DOHH2 (cell line): ENCODE data around the gene KIF26B.

Source experiments
- H3F3A ChIP-seq: fragments of 200-600 bp; sonication (generic), shearing (Covaris generic); 2 replicates; pipeline ENCODE4 v1.6.0; 2016; ENCODE audit warnings: antibody characterized with exemption, mild to moderate bottlenecking; ENCODE audit not compliant: control insufficient read depth, insufficient read depth
- H3K27ac ChIP-seq: fragments of 200-600 bp; sonication (generic); 2 replicates; pipeline ENCODE4 v1.5.1; 2014; ENCODE audit warnings: low read depth, mild to moderate bottlenecking, low read length, moderate library complexity
- H3K27me3 ChIP-seq: fragments of 200-600 bp; sonication (generic); 2 replicates; pipeline ENCODE4 v1.6.1; 2014; ENCODE audit warnings: mild to moderate bottlenecking, low read length, mixed read lengths; ENCODE audit not compliant: control insufficient read depth
- H3K36me3 ChIP-seq: fragments of 200-600 bp; sonication (generic); 2 replicates; pipeline ENCODE4 v1.6.1; 2014; ENCODE audit warnings: mild to moderate bottlenecking, low read length, moderate library complexity, mixed read lengths; ENCODE audit not compliant: control insufficient read depth
- H3K4me1 ChIP-seq: fragments of 200-600 bp; sonication (generic); 2 replicates; pipeline ENCODE4 v1.6.1; 2014; ENCODE audit warnings: mild to moderate bottlenecking, low read length, mixed read lengths; ENCODE audit not compliant: control insufficient read depth
- H3K4me2 ChIP-seq: fragments of 200-600 bp; sonication (generic); 2 replicates; pipeline ENCODE4 v1.6.0; 2014; ENCODE audit warnings: mild to moderate bottlenecking, low read length, moderate library complexity
- H3K4me3 ChIP-seq: fragments of 200-600 bp; sonication (generic); 2 replicates; pipeline ENCODE4 v1.5.1; 2014; ENCODE audit warnings: mild to moderate bottlenecking, low read length, mixed read lengths
- H3K79me2 ChIP-seq: fragments of 200-600 bp; sonication (generic); 2 replicates; pipeline ENCODE4 v1.6.1; 2014; ENCODE audit warnings: mild to moderate bottlenecking, low read length, mixed read lengths; ENCODE audit not compliant: control insufficient read depth
- H3K9me2 ChIP-seq: fragments of 200-600 bp; sonication (generic); replicated peaks from 2 replicates; pipeline ENCODE4 v1.6.1; 2014; ENCODE audit warnings: mild to moderate bottlenecking, low read length, mixed read lengths; ENCODE audit not compliant: control insufficient read depth
- H3K9me3 ChIP-seq: fragments of 200-600 bp; sonication (generic); 2 replicates; pipeline ENCODE4 v1.6.1; 2014; ENCODE audit warnings: antibody characterized with exemption, low read length, mixed read lengths; ENCODE audit not compliant: control insufficient read depth, insufficient read depth
- H4K20me1 ChIP-seq: fragments of 200-600 bp; sonication (generic); 2 replicates; pipeline ENCODE4 v1.6.0; 2014; ENCODE audit warnings: low read depth, mild to moderate bottlenecking, antibody characterized with exemption, low read length, moderate library complexity; ENCODE audit not compliant: control insufficient read depth, insufficient read depth
- CTCF ChIP-seq: fragments of 200-600 bp; sonication (generic); IDR thresholded peaks from one replicate; pipeline ENCODE4 v1.5.1; 2014; ENCODE audit warnings: antibody characterized with exemption, mild to moderate bottlenecking, low read depth, low read length; ENCODE audit not compliant: poor library complexity, severe bottlenecking
- EZH2phosphoT487 ChIP-seq: fragments of 200-600 bp; sonication (generic); IDR thresholded peaks from 2 replicates; pipeline ENCODE4 v1.6.1; 2017; ENCODE audit warnings: borderline replicate concordance, mild to moderate bottlenecking, antibody characterized with exemption, low read length, moderate library complexity, mixed read lengths

KIF26B gene

GRCh38 chr1:245416781-245417180 lies 262.0 kb downstream of the KIF26B start:
- Histone ChIP-seq H3K27me3 (peaks cover 13% of the 10 kb centered on the region; the same call in 1 of the 2 replicates), H3K4me2 (no peak overlapping the region), H3K9me2 (no peaks in the 10 kb centered on the region), H3K4me3 (no peak overlapping the region), H3F3A (no peaks in the 10 kb centered on the region), H3K9me3 (no peaks in the 10 kb centered on the region), H4K20me1 (no peaks in the 10 kb centered on the region), H3K4me1 (no peaks in the 10 kb centered on the region), H3K79me2 (no peaks in the 10 kb centered on the region), H3K27ac (no peak overlapping the region), H3K36me3 (no peaks in the 10 kb centered on the region)
- TF ChIP-seq EZH2phosphoT487, result no peak
- TF ChIP-seq CTCF, result no peak

GRCh38 chr1:245418077-245418476 lies 263.3 kb downstream of the KIF26B start:
- peaks cover 13% of the 10 kb centered on the region; the same call in 1 of the 2 replicates for H3K27me3 ChIP-seq
- no peaks in the 10 kb centered on the region for H3K79me2 ChIP-seq

GRCh38 chr1:245419461-245419978 lies 264.7 kb downstream of the KIF26B start:
- Histone ChIP-seq H3K4me3 (no peak overlapping the region), H3K4me2 (no peak overlapping the region), H3K79me2 (no peaks in the 10 kb centered on the region), H4K20me1 (no peaks in the 10 kb centered on the region), H3K9me3 (no peaks in the 10 kb centered on the region), H3K27me3 (peaks cover 13% of the 10 kb centered on the region; the same call in 1 of the 2 replicates), H3K27ac (no peak overlapping the region), H3K36me3 (no peaks in the 10 kb centered on the region), H3K9me2 (no peaks in the 10 kb centered on the region), H3F3A (no peaks in the 10 kb centered on the region), H3K4me1 (no peaks in the 10 kb centered on the region)
- TF ChIP-seq CTCF (no peak), EZH2phosphoT487 (no peak)

More at GRCh38 chr1:245418077-245418476, 263.3 kb downstream of the KIF26B start:
- Histone ChIP-seq H3K4me3 (no peak overlapping the region), H3K4me2 (no peak overlapping the region), H3F3A (no peaks in the 10 kb centered on the region), H4K20me1 (no peaks in the 10 kb centered on the region), H3K36me3 (no peaks in the 10 kb centered on the region), H3K9me2 (no peaks in the 10 kb centered on the region), H3K27ac (no peak overlapping the region), H3K9me3 (no peaks in the 10 kb centered on the region), H3K4me1 (no peaks in the 10 kb centered on the region)
- TF ChIP-seq CTCF (no peak), EZH2phosphoT487 (no peak)
